Astrocyte of the cerebellum (primary cell): ENCODE data around the gene TICAM2.
A peak's percentile ranks its signal among the peaks of the same experiment; 100 is the strongest.

Experiments
- DNase-seq: peaks from one replicate; pipeline ENCODE4 v3.0.0-alpha.2; 2011; ENCODE audit warnings: low read depth
- H3K4me3 ChIP-seq: 2 replicates; pipeline ENCODE4 v1.5.1; 2011; ENCODE audit warnings: mild to moderate bottlenecking, low read depth, low read length, moderate library complexity
- in situ Hi-C: cut with HindIII; loops from 2 replicates; pipeline ENCODE4 v1.10.0; 2017; ENCODE audit warnings: low sequenced_read_pairs
- TF ChIP-seq, protein P1 (sequence below): IDR thresholded peaks from 2 replicates; pipeline ENCODE4 v1.5.1; 2012; ENCODE audit warnings: low read length, low read depth, moderate library complexity, mild to moderate bottlenecking; ENCODE audit errors: missing control alignments

The TICAM2 gene

GRCh38 chr5:115555084-115555633 is 47.1 kb downstream of the TICAM2 start:
- no peak for DNase-seq
- TF ChIP-seq, protein P1, sequence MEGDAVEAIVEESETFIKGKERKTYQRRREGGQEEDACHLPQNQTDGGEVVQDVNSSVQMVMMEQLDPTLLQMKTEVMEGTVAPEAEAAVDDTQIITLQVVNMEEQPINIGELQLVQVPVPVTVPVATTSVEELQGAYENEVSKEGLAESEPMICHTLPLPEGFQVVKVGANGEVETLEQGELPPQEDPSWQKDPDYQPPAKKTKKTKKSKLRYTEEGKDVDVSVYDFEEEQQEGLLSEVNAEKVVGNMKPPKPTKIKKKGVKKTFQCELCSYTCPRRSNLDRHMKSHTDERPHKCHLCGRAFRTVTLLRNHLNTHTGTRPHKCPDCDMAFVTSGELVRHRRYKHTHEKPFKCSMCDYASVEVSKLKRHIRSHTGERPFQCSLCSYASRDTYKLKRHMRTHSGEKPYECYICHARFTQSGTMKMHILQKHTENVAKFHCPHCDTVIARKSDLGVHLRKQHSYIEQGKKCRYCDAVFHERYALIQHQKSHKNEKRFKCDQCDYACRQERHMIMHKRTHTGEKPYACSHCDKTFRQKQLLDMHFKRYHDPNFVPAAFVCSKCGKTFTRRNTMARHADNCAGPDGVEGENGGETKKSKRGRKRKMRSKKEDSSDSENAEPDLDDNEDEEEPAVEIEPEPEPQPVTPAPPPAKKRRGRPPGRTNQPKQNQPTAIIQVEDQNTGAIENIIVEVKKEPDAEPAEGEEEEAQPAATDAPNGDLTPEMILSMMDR: no peak
- in situ Hi-C loops: no loop called here

DNA sequence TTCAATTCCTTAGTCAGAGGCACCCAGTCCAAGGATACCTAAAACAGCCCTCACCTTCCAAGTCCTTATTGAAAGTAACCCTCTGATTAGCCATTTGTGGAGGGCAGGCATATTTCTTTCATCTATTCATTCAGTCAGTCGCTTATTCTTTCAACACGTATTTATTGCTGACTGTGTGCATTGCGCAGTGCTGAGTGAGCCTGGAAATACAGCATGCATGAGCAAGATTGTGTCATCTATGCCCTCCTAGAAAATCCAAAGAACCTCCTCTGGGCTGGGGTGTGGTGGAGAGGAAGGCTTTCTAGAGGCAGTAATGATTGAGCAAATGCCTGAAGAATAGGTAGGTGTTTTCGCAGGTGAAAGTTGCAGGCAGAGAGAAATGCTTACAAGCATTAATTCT is 49.2 kb downstream of the TICAM2 start:
- in situ Hi-C loops: no loop called here
- no peak overlapping the region for H3K4me3 ChIP-seq
- DNase-seq: no peak
- TF ChIP-seq, protein P1: no peak

More at GRCh38 chr5:115555084-115555633, 47.1 kb downstream of the TICAM2 start:
- no peak overlapping the region for H3K4me3 ChIP-seq

DNA sequence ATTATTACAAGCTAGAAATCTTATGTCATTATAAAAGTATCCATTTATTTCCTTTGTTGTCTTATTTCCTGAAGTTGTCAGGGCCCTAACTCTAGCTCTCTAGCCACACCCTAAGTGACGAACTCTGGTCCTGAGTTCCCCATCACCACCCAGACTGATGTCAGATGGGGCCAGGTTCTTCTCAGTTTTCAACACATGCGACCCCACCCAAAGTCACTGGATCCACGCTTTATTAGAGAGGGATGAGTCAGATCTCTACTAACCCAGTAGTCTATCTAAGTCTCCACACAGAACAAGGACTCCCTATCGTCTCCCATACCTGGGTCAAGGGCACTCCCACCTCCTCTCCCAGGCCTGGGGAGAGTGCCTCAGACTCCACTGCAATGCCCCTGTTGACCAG is 50.9 kb downstream of the TICAM2 start:
- TF ChIP-seq, protein P1: no peak
- in situ Hi-C loops: no loop called here
- H3K4me3 ChIP-seq: no peak overlapping the region
- DNase-seq: no peak

DNA sequence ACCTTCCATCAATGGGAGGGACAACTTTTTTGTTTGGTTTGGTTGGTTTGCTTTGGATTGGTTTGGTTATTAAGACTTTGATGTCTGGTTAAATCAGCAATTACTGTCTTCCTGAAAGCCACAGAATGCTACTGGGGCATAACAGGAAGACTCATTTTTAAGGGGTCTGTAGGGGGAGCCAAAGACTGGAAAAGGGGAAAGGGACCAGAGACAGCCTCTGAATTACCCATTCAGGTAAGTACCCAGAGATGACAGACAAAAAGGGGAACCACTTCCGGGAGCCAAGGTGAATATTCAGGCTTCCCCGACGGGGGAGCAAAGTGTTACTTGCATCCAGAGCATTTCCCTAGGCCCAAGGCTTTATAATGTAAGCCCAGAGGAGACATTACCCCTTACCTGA is 53.1 kb downstream of the TICAM2 start:
- TF ChIP-seq, protein P1: peak; percentile 37
- in situ Hi-C loops: no loop called here
- DNase-seq: no peak
- H3K4me3 ChIP-seq: no peak overlapping the region

GRCh38 chr5:115548683-115549082 is 53.6 kb downstream of the TICAM2 start:
- in situ Hi-C loops: no loop called here
- no peak overlapping the region for H3K4me3 ChIP-seq
- DNase-seq: no peak
- TF ChIP-seq, protein P1: no peak

DNA sequence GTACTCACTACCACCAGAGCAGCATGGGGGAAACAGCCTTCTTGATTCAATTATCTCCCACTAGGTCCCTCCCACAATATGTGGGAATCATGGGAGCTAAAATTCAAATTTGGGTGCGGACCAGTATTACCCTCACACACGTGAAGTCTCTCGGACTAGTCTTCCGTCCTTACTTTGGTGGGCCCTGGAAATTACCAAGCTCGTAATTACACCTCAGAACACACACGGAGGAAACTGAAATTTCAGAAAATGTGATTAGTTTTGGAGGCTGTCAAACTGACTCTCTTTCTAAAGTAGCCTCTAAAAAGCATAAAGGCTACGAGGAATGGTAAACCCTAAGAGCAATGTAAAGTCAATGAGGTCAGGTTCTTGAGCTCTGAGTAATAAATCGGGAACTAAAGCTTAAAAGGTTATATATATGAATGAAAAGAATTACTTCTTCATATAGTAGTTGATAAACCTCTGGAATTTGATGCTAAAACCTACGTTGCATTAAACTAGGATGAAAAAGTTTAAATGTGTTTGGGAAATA is 56.9 kb downstream of the TICAM2 start:
- no peak overlapping the region for H3K4me3 ChIP-seq
- TF ChIP-seq, protein P1: no peak
- in situ Hi-C loops: no loop called here
- DNase-seq: no peak
